IPS DF 4.7 (cell line): Measurements from ENCODE around the gene ACOT6.
"Not testable (repeated sequence)": the region's sequence is repeated elsewhere in the genome, so short reads cannot be mapped to it uniquely, and the experiment has no call there.

Experiments used
- DNase-seq: peaks from one replicate; pipeline ENCODE4 v3.0.0-alpha.2; 2013; ENCODE audit warnings: low spot score; ENCODE audit errors: extremely low read depth

ACOT6 gene

GRCh38 chr14:73645248-73645610 lies 32.9 kb downstream of the ACOT6 start:
- no peak for DNase-seq

DNA sequence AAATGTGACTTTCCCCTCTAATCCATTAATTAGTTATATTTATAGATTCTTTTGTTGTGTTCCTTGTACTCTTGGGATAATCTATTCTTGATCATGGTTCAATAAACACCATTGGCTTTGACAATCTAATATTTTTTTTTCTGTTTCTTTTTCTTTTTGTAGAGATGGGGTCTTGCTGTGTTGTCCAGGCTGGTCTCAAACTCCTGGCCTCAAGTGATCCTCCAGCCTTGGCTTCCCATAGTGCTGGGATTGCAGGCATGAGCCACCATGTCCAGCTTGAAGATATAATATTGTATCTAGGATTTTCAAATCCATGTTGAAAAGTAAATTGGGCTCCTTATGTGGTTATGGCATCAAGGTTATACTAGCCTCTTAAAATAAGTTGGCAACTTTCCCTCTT lies 38.7 kb downstream of the ACOT6 start:
- DNase-seq, result no peak

DNA sequence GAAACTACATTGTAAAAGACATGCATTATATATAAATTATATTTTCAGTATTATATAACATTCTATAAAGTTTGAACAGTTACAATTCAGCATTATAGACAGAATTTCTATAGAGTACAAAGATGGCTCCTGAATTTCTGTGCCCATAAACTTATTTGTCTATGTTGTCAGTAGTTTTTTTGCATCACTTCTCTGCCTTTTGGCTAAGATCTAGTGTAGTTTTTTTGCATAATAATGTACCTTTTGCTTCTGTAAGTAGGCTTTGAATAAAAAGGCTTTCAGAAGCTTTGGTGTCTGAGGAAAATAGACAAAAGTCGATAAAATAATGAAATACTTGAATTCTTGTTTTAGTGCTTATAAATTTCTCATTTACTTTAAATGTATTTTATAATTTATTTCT lies 43.5 kb downstream of the ACOT6 start:
- no peak for DNase-seq

GRCh38 chr14:73659202-73659601 lies 46.9 kb downstream of the ACOT6 start:
- DNase-seq, result not testable (repeated sequence)

GRCh38 chr14:73660511-73660910 lies 48.2 kb downstream of the ACOT6 start:
- no peak for DNase-seq

DNA sequence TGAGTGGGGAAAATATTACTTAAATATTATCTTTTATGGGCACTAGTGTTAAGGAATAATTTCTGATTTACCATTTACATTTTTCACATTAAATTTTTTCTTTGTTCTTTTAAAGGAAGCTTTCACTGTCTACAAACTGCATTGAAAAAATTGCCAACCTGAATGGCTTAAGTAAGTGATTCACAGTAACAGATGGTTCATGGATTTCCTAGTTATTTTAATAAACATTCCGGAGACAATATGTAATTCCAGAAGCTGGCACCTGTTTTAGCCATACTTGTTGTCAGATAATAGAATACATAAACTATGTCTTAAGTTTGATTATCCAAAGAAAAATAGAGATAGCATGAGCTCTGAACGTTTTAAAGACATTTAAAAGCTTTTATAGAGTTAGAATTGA lies 49.6 kb downstream of the ACOT6 start:
- no peak for DNase-seq

DNA sequence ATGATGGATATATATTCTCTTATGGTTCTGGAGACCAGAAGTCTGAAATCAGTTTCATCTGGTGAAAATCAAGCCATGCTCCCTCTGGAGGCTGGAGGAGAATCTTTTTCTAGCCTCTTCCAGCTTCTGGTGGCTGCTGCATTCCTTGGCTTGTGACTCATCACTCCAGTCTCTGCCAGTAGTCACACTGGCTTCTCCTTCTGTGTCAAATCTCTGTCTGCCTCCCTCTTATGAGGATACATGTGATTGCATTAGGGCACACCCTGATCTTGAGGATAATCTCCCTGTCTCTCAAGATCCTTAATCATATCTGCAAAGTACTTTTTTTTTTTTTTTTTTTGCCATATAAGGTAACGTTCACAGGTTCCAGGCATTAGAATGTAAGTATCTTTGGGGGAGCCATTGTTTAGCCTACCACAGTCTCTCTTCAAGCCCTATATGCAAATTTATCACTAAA lies 50.2 kb downstream of the ACOT6 start:
- peak; percentile 58 for DNase-seq

- DNase-seq, result no peak
Observed at GRCh38 chr14:73663548-73664212, 51.4 kb downstream of the ACOT6 start.

DNA sequence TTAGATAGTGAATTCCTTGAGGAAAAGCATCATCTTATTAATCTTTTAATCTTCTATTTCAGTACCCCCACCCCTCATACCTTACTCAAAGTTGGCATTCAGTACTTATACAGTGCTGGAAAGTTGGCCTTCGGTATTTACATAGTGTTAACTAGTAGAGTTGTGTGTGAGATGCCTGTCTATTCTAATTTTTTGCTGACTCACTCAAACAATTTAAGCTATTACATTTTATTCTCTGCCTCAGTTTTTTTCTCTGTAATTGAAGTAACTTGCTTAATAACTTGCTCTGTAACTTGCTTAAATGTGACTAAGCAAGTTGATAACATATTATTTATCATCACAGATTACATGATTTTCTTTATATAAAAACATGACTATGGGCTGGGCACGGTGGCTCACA lies 52.8 kb downstream of the ACOT6 start:
- DNase-seq, result no peak

- no peak for DNase-seq
Observed at GRCh38 chr14:73666583-73666982, 54.3 kb downstream of the ACOT6 start.

DNA sequence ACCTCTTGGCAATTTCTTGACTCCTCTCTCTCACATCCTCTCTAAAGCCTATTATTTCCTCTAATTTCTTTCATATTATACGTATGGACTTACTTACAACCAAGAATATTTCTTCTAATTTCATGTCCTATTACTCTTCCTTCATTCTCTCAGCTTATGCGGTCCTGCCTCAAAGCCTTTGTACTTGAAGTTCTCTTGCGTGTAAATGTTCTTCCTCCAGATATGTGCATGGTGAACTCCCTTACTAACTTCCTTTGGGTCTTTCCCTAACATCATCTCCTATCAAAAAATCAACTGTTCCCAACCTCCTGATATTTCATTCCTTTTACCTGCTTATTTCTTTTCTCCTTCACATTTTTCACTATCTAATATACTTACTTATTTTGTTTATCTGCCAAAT lies 55.5 kb downstream of the ACOT6 start:
- no peak for DNase-seq
